ENCODE results near the gene KIAA0319L.

Gene KIAA0319L

GRCh38 chr1:35558374-35559316, 1.4 kb upstream of the KIAA0319L start:
- no peak for DNase-seq (ENCODE audit: low read depth)
- in situ Hi-C loops (cut with HindIII; ENCODE audit: low sequenced_read_pairs), result no loop called here
- H3K4me3 ChIP-seq (ENCODE audit: low read depth, low read length), result peak overlapping the region; percentile 77
- TF ChIP-seq CTCF (IDR thresholded peaks at IDR 0.05; ENCODE audit: low read depth, low read length, missing control alignments), result peak; percentile 15

- TF ChIP-seq CTCF (IDR thresholded peaks at IDR 0.05; ENCODE audit: low read depth, low read length, missing control alignments), result no peak
- in situ Hi-C loops (cut with HindIII; ENCODE audit: low sequenced_read_pairs), result no loop called here
- DNase-seq (ENCODE audit: low read depth), result peak; percentile 95
- peak within 1 kb of the TSS; percentile 77 for H3K4me3 ChIP-seq (ENCODE audit: low read depth, low read length)
Measured at GRCh38 chr1:35557611-35558373, 589 bp upstream of the KIAA0319L start, which contains the start of gene NCDN. Gene NCDN (plus strand): TSS chr1:35557799. CDS start chr1:35558191, 392 bp downstream.

GRCh38 chr1:35556484-35557117, 602 bp downstream of the KIAA0319L start:
- DNase-seq (ENCODE audit: low read depth), result no peak
- H3K4me3 ChIP-seq (ENCODE audit: low read depth, low read length), result peak overlapping the region; percentile 77
- no peak for TF ChIP-seq CTCF (IDR thresholded peaks at IDR 0.05; ENCODE audit: low read depth, low read length, missing control alignments)
- in situ Hi-C loops (cut with HindIII; ENCODE audit: low sequenced_read_pairs), result no loop called here

- DNase-seq (ENCODE audit: low read depth), result no peak
- in situ Hi-C loops (cut with HindIII; ENCODE audit: low sequenced_read_pairs), result no loop called here
- no peak for TF ChIP-seq CTCF (IDR thresholded peaks at IDR 0.05; ENCODE audit: low read depth, low read length, missing control alignments)
- H3K4me3 ChIP-seq (ENCODE audit: low read depth, low read length), result peak overlapping the region; percentile 77
Measured at GRCh38 chr1:35555601-35556477, 1.4 kb downstream of the KIAA0319L start.

GRCh38 chr1:35555212-35555584, 2.0 kb downstream of the KIAA0319L start:
- no peak for DNase-seq (ENCODE audit: low read depth)
- in situ Hi-C loops (cut with HindIII; ENCODE audit: low sequenced_read_pairs), result no loop called here
- no peak overlapping the region for H3K4me3 ChIP-seq (ENCODE audit: low read depth, low read length)

More at GRCh38 chr1:35555212-35555584, 2.0 kb downstream of the KIAA0319L start:
- no peak for TF ChIP-seq CTCF (IDR thresholded peaks at IDR 0.05; ENCODE audit: low read depth, low read length, missing control alignments)
